ENCODE measurements around the gene ALPL. TPM values are rescaled to one million over a fixed set of nuclear protein-coding genes. Genes with fewer than 3 reads are reported as not detected.

Gene ALPL
- total RNA-seq, 3 donors from 2014 or later = 2.9 to 98.0 (median 17.4) TPM

DNA sequence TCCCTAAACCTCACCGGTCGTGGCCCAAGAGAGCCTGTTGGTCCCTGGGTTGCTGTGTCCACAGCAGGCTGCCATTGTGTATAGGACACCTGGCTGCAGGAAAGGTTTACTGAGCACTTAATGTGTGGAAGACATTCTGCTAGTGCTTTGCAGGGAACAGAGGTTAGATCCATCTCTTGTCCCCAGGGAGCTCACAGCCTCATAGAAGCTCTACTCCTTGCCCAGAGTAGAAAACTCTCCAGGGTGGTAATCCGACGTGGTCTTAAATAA, 16.9 kb upstream of the ALPL start:
- Histone ChIP-seq H3K36me3 (no peaks in the 10 kb centered on the region), H3K27ac (no peak overlapping the region), H3K4me1 (no peaks in the 10 kb centered on the region), H3K4me3 (no peak overlapping the region), H3K9me3 (no peaks in the 10 kb centered on the region), H3K27me3 (no peaks in the 10 kb centered on the region)
- DNase-seq (ENCODE audit: low spot score in 2 of 2) = no peak
- intact Hi-C loops (cut with DNase I; ENCODE audit: low total_unique reads) = no loop called here
- no peak for TF ChIP-seq POLR2A (IDR thresholded peaks at IDR 0.05)
- TF ChIP-seq POLR2AphosphoS5 (IDR thresholded peaks at IDR 0.05) = no peak
- TF ChIP-seq, protein P1, sequence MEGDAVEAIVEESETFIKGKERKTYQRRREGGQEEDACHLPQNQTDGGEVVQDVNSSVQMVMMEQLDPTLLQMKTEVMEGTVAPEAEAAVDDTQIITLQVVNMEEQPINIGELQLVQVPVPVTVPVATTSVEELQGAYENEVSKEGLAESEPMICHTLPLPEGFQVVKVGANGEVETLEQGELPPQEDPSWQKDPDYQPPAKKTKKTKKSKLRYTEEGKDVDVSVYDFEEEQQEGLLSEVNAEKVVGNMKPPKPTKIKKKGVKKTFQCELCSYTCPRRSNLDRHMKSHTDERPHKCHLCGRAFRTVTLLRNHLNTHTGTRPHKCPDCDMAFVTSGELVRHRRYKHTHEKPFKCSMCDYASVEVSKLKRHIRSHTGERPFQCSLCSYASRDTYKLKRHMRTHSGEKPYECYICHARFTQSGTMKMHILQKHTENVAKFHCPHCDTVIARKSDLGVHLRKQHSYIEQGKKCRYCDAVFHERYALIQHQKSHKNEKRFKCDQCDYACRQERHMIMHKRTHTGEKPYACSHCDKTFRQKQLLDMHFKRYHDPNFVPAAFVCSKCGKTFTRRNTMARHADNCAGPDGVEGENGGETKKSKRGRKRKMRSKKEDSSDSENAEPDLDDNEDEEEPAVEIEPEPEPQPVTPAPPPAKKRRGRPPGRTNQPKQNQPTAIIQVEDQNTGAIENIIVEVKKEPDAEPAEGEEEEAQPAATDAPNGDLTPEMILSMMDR (IDR thresholded peaks at IDR 0.05) = no peak

DNA sequence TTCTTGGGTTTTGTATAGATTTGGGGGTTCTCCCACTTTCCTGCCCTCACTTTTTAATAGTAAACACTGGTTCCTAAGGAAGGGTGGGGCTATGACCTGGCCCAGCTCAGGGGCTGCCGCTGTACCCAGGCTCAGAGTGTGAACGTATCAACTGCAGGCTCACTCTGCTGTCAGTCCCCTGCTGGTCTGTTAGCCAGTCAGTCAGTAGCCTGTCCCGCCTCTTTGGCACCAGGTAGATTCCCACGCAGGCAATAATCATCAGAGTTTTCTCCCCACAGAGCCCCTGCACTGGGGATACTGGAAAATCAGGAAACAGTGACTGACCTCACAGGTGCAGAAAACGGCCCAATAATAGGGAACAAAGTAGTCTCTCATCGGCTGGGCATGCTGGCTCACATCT, 15.0 kb upstream of the ALPL start:
- Histone ChIP-seq H3K36me3 (no peaks in the 10 kb centered on the region), H3K4me3 (no peak overlapping the region), H3K4me1 (no peaks in the 10 kb centered on the region), H3K9me3 (no peaks in the 10 kb centered on the region), H3K27me3 (no peaks in the 10 kb centered on the region), H3K27ac (no peak overlapping the region)
- DNase-seq (ENCODE audit: low spot score in 2 of 2) = no peak
- intact Hi-C loops (cut with DNase I; ENCODE audit: low total_unique reads) = no loop called here
- TF ChIP-seq, protein P1 (IDR thresholded peaks at IDR 0.05) = no peak
- TF ChIP-seq POLR2A (IDR thresholded peaks at IDR 0.05) (no peak), POLR2AphosphoS5 (IDR thresholded peaks at IDR 0.05) (no peak)

DNA sequence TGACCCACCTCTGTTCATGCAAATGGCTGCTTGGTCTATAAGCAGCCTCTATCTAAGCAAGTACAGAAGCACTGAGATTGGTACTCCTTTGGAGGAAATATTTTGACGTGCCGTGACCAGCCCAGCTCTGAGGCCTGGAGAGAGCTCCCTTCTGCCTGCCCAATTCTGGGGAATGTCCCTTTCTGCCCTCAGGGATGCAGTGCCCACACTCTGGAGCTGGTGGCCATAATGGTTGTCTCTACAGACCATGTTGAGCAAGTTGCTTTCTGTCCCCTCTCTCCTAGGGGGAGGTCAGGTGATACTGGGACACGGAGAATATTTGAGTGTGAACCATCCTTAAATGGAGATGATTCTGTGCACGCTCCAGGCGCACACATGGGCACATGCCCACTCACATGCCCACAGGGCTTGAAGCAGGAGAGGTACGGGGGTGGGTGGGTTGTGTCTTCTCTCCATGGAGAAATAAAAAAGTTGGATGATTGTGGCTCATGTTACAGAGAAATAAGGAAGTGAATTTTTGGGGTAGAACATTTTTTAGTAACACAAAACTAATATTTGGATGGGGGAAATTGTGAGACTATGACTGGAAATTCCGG, 13.9 kb upstream of the ALPL start:
- TF ChIP-seq POLR2A (IDR thresholded peaks at IDR 0.05) (no peak), POLR2AphosphoS5 (IDR thresholded peaks at IDR 0.05) (no peak)
- TF ChIP-seq, protein P1 (IDR thresholded peaks at IDR 0.05) = no peak
- Histone ChIP-seq H3K27ac (no peak overlapping the region), H3K27me3 (no peaks in the 10 kb centered on the region), H3K9me3 (no peaks in the 10 kb centered on the region), H3K4me1 (no peaks in the 10 kb centered on the region), H3K4me3 (no peak overlapping the region), H3K36me3 (no peaks in the 10 kb centered on the region)
- peak in 1 of 2 donors; percentile 59 for DNase-seq (ENCODE audit: low spot score in 2 of 2)
- intact Hi-C loops (cut with DNase I; ENCODE audit: low total_unique reads) = no loop called here

DNA sequence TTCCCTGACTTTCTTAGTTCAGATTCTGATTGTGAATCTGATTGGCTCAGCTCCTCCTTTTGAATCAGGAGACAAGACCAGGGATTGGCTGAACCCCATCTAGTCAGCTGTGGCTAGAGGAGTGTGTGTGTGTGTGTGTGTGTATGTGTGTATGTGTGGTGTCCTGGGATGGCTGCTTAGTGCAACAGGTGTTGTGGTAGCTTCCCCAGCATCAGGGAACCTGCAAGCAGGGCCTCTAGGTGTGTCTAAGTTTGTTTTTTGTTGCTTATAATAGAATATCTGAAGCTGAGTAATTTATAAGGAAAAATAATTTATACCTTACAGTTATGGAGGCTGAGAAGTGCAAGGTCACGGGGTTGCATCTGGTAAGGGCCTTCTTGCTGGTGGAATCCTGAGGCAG, 13.2 kb upstream of the ALPL start:
- H3K27me3 ChIP-seq = no peaks in the 10 kb centered on the region
- DNase-seq (ENCODE audit: low spot score in 2 of 2) = no peak
- H3K9me3 ChIP-seq = no peaks in the 10 kb centered on the region
- H3K4me1 ChIP-seq = no peaks in the 10 kb centered on the region
- TF ChIP-seq POLR2A (IDR thresholded peaks at IDR 0.05) (no peak), POLR2AphosphoS5 (IDR thresholded peaks at IDR 0.05) (no peak)
- H3K27ac ChIP-seq = no peak overlapping the region
- no peaks in the 10 kb centered on the region for H3K36me3 ChIP-seq
- H3K4me3 ChIP-seq = no peak overlapping the region
- intact Hi-C loops (cut with DNase I; ENCODE audit: low total_unique reads) = no loop called here

DNA sequence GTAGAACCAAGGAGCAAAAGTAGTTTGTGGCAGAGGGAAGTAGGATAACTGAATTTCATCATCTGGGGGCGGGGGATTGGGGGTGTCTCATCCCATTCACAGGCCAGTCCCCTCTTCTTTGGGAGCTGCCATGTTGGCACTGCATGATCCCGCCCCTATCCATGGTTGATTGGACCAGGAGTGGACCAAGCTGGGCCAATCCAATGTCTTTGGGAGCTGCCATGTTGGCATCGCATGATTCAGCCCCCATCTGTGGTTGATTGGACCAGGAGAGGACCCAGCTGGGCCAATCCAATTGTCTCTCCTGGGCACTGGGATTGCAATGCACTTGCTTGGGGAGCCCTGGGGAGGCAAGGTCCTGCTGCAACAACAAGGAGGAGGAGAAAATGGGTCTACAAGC, 12.3 kb upstream of the ALPL start:
- intact Hi-C loops (cut with DNase I; ENCODE audit: low total_unique reads) = no loop called here
- Histone ChIP-seq H3K27me3 (no peaks in the 10 kb centered on the region), H3K36me3 (no peaks in the 10 kb centered on the region), H3K9me3 (no peaks in the 10 kb centered on the region), H3K27ac (no peak overlapping the region), H3K4me3 (no peak overlapping the region), H3K4me1 (no peaks in the 10 kb centered on the region)
- DNase-seq (ENCODE audit: low spot score in 2 of 2) = no peak
- TF ChIP-seq POLR2A (IDR thresholded peaks at IDR 0.05) (no peak), POLR2AphosphoS5 (IDR thresholded peaks at IDR 0.05) (no peak)
- TF ChIP-seq, protein P1 (IDR thresholded peaks at IDR 0.05) = no peak

Measured in breast epithelium (tissue), 4 donors.